RWPE1 (cell line): Measurements from ENCODE around the gene INTS1.

Experiments
- CTCF ChIA-PET: fragments of 350-600 bp; sonication (Branson Sonifier 250); formaldehyde crosslinking; extraction: SDS; loops from one replicate; lab custom pipeline; 2021; lab: Yijun Ruan, JAX
- POLR2A ChIA-PET: fragments of 400-600 bp; formaldehyde crosslinking; extraction: SDS; loops from one replicate; lab custom pipeline; 2020; ENCODE audit warnings: antibody characterized with exemption; ENCODE audit not compliant: low non-redundant PET; lab: Yijun Ruan, JAX
- DNase-seq: peaks from one replicate; pipeline ENCODE4 v3.0.0; 2012; ENCODE audit warnings: low spot score
- H3K27ac ChIP-seq: fragments of 450-650 bp; 2 replicates; pipeline ENCODE4 v1.5.1; 2017
- CTCF ChIP-seq: fragments of 450-650 bp; conservative IDR thresholded peaks from 2 replicates; pipeline ENCODE4 v1.5.1; 2017; ENCODE audit warnings: low read depth, mild to moderate bottlenecking

The INTS1 gene

DNA sequence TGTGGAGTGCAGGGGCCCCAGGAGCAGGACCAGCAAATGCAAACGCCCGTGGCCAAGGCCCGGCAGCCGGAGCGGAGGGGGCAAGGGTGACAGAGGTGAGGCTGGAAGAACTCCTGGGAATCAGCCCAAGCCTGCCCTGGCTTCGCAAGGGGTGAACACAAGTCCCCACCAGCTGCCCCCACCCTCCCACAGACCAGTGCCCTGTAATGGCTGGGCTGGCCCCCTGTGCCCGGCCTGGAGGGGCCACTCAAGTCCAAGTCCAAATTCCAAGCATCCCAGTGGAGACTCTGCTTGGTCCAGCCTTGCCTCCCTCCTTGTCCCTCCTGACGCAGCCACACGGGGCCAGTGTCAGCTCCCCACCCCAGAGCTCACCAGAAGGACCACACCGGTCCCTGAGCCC, 73.0 kb downstream of the INTS1 start:
- POLR2A ChIA-PET = no interaction called here
- CTCF ChIA-PET = interaction anchor here (0.6 to 0.8 kb wide), 3 partner anchors 128 to 248 kb away, joined by 3 to 4 read pairs (median 3); no protein-coding TSS in a partner anchor
- H3K27ac ChIP-seq = peak overlapping the region; percentile 41
- DNase-seq = no peak
- no peak for TF ChIP-seq CTCF

DNA sequence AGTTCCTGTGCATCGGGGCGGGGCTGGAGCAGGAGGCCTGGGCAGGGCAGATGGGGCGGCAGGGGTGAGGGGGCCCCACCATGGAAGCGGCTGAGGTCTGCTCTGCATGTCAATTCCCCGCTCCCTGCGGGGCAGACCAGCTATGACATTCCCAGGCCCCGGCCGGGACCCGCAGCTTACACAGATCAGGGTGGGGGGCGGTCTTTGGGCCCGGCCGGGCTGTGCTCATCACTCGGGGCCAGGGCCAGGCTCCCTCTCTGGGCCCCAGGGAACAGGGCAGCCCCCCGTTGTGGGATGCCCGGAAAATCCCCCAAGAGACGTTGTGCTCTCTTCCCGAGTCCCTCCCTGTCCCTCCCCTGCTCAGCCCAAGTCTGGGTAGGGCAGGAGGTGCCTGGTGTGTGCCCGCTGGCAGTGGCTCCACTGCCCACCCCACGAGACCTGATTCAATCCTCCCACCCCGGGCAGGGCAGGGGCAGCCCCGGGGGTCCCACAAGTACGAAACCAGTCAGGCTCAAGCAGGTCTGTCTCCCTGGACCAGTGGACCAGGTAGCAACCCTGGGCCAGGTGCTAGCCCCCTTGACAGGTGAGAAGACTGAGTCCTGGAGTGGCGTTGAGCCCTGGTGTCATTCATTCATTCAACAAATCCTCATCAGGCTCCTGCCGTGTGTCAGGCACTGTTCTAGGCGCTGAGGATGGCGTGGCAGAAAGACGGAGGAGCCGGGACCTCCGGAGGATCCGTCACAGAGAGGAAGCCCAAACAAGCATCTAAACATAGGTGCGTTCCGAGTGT, 73.9 kb downstream of the INTS1 start:
- DNase-seq = no peak
- no peak for TF ChIP-seq CTCF
- ChIA-PET POLR2A (no interaction called here), CTCF (interaction anchor here (1.1 kb wide), 2 partner anchors 44 to 236 kb away, joined by 3 to 6 read pairs; no protein-coding TSS in a partner anchor)
- H3K27ac ChIP-seq = no peak overlapping the region

DNA sequence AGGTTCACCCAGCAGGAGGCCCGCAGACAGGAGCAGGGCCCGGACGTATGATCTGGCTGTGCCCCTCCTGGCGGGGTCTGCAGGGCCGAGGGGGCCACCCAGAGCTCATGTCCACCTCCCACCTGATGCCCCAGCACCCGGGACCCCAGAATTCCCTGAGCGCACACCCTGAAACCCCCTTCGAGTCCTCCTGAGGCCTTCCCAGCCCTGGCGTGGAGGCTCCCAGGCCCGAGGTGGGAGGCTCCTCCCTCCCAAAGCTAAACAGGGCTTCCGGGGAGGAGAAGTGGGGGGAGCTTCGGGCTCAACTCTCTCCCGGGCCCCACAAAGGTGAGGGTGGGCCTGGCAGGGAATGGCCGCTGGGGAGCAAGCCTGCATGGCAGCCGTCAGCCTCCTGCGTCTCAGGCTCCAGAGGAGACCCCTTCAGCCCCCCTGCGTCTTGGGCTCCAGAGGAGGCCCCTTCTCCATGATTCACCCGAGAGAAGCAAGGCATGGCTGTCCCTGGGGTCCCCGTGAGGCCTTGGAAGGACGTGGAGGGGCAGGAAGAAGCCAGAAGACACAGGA, 75.2 kb downstream of the INTS1 start:
- DNase-seq = no peak
- CTCF ChIA-PET = interaction anchor here (0.6 to 1.1 kb wide), 4 partner anchors 10 to 235 kb away, joined by 3 to 6 read pairs (median 4); no protein-coding TSS in a partner anchor
- H3K27ac ChIP-seq = no peak overlapping the region
- TF ChIP-seq CTCF = no peak
- POLR2A ChIA-PET = no interaction called here

- no peak for DNase-seq
- H3K27ac ChIP-seq = no peak overlapping the region
- ChIA-PET CTCF (no interaction called here), POLR2A (no interaction called here)
- no peak for TF ChIP-seq CTCF
Observed at GRCh38 chr7:1427064-1427657, 77.0 kb downstream of the INTS1 start.

- ChIA-PET CTCF (interaction anchor here (1.0 kb wide), 1 partner anchor 14 kb away, joined by 3 read pairs; no protein-coding TSS in a partner anchor), POLR2A (no interaction called here)
- no peak overlapping the region for H3K27ac ChIP-seq
- no peak for TF ChIP-seq CTCF
- no peak for DNase-seq
Observed at GRCh38 chr7:1426474-1426873, 77.7 kb downstream of the INTS1 start.

DNA sequence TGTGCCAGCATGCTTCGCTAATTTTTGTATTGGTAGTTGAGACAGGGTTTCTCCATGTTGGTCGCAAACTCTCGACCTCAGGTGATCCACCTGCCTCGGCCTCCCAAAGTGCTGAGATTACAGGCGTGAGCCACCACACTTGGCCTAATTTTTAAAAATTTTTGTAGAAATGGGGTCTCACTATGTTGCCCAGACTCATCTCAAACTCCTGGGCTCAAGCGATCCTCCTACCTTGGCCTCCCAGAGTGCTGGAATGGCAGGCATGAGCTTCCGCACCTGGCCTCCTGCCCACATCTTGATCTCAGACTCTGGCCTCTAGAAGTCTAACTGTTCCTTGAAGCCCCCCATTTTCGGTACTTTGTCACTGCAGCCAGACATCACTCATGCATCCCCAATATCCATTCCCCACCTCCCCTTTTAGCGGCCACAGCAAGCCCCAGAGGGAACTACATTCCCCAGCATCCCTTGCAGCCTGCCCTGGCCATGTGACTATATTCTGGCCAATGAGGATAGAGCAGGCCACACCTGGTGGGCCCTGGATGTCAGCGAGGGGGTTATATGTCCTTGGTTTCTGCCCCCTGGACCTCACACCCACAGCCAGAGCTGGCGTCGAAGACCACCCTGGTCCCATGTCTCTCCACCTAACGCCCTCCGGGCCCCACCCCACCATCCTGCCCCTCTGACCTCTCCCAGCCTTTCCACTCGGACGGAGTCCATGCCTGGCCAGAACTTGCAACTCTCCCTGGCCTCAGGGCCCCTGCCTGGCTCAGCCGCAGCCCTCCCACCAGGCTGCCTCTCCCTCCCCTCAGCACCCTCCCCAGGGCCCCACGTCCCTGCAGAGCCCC, 78.7 kb downstream of the INTS1 start:
- no peak for DNase-seq
- POLR2A ChIA-PET = no interaction called here
- H3K27ac ChIP-seq = no peak overlapping the region
- no peak for TF ChIP-seq CTCF
- CTCF ChIA-PET = interaction anchor here (1.0 kb wide), 1 partner anchor 13 kb away, joined by 3 read pairs; no protein-coding TSS in a partner anchor
